Sigmoid colon (tissue), 4 donors: ENCODE results near the gene RAI14.

Experiments used
- CTCF ChIP-seq, 4 experiments: fragments of 450-650 bp in 3 of 4; fragments of 200-600 bp in 1 of 4; IDR thresholded peaks; one replicate each; pipeline ENCODE4 v1.5.1; 2016 to 2019; ENCODE audit warnings: antibody characterized with exemption in 4 of 4, mild to moderate bottlenecking in 3 of 4, moderate library complexity in 2 of 4
- EP300 ChIP-seq, 4 donors: sonication (generic); formaldehyde crosslinking; IDR thresholded peaks; one replicate each; pipeline ENCODE4 v1.6.1; 2017; ENCODE audit warnings: antibody characterized with exemption in 4 of 4

- TF ChIP-seq EP300 (IDR thresholded peaks at IDR 0.05) = no peak
- no peak for TF ChIP-seq CTCF (IDR thresholded peaks at IDR 0.05)
Measured at GRCh38 chr5:34804913-34805312, 148.8 kb downstream of the RAI14 start.
